ENCODE data around the gene RNASEL. TPM values are rescaled to one million over a fixed set of nuclear protein-coding genes. Genes with fewer than 3 reads are reported as not detected.

RNASEL gene
- total and polyA plus RNA-seq, 2 donors (not counting 1 experiment from before 2014, with no cell fraction given): 6.9 to 18.1 TPM

DNA sequence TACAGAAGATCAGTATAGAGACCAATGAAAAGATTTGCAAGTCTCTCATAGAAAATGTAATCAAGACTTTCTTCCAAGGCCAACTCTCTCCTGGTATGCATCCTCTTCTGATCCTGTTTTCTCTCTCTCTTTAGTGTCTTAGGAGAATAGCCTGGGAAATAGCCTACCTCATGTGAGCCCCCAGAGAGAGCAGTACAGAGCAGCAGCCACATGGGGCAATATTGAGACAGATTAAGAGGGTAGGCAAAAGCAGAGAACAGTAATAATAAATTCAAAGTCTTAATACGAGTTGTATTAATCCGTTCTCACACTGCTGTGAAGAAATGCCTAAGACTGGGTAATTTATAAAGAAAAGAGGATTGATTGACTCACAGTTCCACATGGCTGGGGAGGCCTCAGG lies 61.4 kb downstream of the RNASEL start:
- H3K4me3 ChIP-seq (ENCODE audit: control extremely low read depth in 1 of 5, extremely low read depth in 1 of 5, insufficient read depth in 1 of 5, low read depth in 2 of 5, low read length in 4 of 5): no peak overlapping the region
- CTCF ChIA-PET: no interaction called here
- no peak overlapping the region for H3K4me2 ChIP-seq (replicated peaks; ENCODE audit: low read depth, low read length, poor library complexity, severe bottlenecking)
- H3K9me3 Mint-ChIP-seq (ENCODE audit: insufficient read depth): peaks cover 14% of the 10 kb centered on the region
- no peak overlapping the region for H3K9ac ChIP-seq (ENCODE audit: low read length)
- peaks cover 3% of the 10 kb centered on the region for H3K27me3 Mint-ChIP-seq
- H3K4me1 ChIP-seq (ENCODE audit: control insufficient read depth in 2 of 2, insufficient read depth in 2 of 2, low read length in 2 of 2): no peaks in the 10 kb centered on the region
- no peaks in the 10 kb centered on the region for H3K27me3 ChIP-seq (replicated peaks in 1 of 4; ENCODE audit: control extremely low read depth in 1 of 4, control insufficient read depth in 3 of 4, insufficient read depth in 4 of 4, low read length in 3 of 4)
- H3K4me3 Mint-ChIP-seq: no peak overlapping the region
- no peak overlapping the region for H2AFZ ChIP-seq (ENCODE audit: insufficient read depth, low read depth, low read length, poor library complexity, severe bottlenecking)
- H3K27ac Mint-ChIP-seq: no peak overlapping the region
- no CpG with 5 or more reads among the region's 2 CpGs for WGBS (ENCODE audit: insufficient coverage)
- no peak for TF ChIP-seq CTCF (IDR thresholded peaks at IDR 0.05)
- no peak for TF ChIP-seq EZH2 (IDR thresholded peaks at IDR 0.05; ENCODE audit: borderline replicate concordance, insufficient read depth, low read depth, low read length, poor library complexity, severe bottlenecking)
- intact Hi-C loops (cut with micrococcal nuclease): no loop called here
- no peaks in the 10 kb centered on the region for H3K4me1 Mint-ChIP-seq
- DNase-seq: no peak
- H3K36me3 ChIP-seq (replicated peaks in 1 of 2; ENCODE audit: control extremely low read depth in 1 of 2, control insufficient read depth in 1 of 2, extremely low read depth in 1 of 2, insufficient read depth in 2 of 2, low read length in 1 of 2): no peaks in the 10 kb centered on the region
- POLR2A ChIA-PET: no interaction called here
- no peak overlapping the region for H3K27ac ChIP-seq (ENCODE audit: low read length in 2 of 2)
- H3K9me3 ChIP-seq (ENCODE audit: control extremely low read depth in 1 of 3, control insufficient read depth in 2 of 3, insufficient read depth in 1 of 3, low read length in 2 of 3): peaks cover 11 to 29% (median 13%) of the 10 kb centered on the region in 3 donors
- H4K20me1 ChIP-seq (ENCODE audit: control insufficient read depth, insufficient read depth, low read length, poor library complexity, severe bottlenecking): no peaks in the 10 kb centered on the region
- ATAC-seq (ENCODE audit: low read depth): no peak
- no peaks in the 10 kb centered on the region for H3K79me2 ChIP-seq (ENCODE audit: control insufficient read depth, insufficient read depth, low read length)

DNA sequence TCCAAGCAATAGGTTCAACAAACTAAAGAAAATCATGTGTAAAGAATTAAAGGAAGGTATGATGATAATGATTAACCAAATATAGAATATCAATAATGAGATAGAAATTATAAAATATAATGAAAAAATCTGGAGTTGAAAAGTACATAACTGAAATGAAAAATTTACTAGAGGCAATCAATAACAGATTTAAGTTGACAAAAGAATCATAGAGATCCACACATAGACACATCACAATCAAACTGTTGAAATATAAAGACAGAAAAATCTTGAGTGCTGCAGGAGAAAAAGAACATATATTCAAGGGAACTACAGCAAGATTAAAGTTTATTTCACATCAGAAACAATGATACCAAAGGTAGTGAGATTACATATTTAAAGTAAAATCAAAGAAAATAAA lies 63.7 kb downstream of the RNASEL start:
- Histone ChIP-seq H3K9ac (ENCODE audit: low read length) (no peak overlapping the region), H3K79me2 (ENCODE audit: control insufficient read depth, insufficient read depth, low read length) (no peaks in the 10 kb centered on the region), H3K4me3 (ENCODE audit: control extremely low read depth in 1 of 5, extremely low read depth in 1 of 5, insufficient read depth in 1 of 5, low read depth in 2 of 5, low read length in 4 of 5) (no peak overlapping the region), H3K27ac (ENCODE audit: low read length in 2 of 2) (no peak overlapping the region), H3K36me3 (replicated peaks in 1 of 2; ENCODE audit: control extremely low read depth in 1 of 2, control insufficient read depth in 1 of 2, extremely low read depth in 1 of 2, insufficient read depth in 2 of 2, low read length in 1 of 2) (no peaks in the 10 kb centered on the region), H3K4me1 (ENCODE audit: control insufficient read depth in 2 of 2, insufficient read depth in 2 of 2, low read length in 2 of 2) (no peaks in the 10 kb centered on the region), H2AFZ (ENCODE audit: insufficient read depth, low read depth, low read length, poor library complexity, severe bottlenecking) (no peak overlapping the region), H4K20me1 (ENCODE audit: control insufficient read depth, insufficient read depth, low read length, poor library complexity, severe bottlenecking) (no peaks in the 10 kb centered on the region), H3K9me3 (ENCODE audit: control extremely low read depth in 1 of 3, control insufficient read depth in 2 of 3, insufficient read depth in 1 of 3, low read length in 2 of 3) (peaks cover 11 to 29% (median 13%) of the 10 kb centered on the region in 3 donors), H3K4me2 (replicated peaks; ENCODE audit: low read depth, low read length, poor library complexity, severe bottlenecking) (no peak overlapping the region), H3K27me3 (replicated peaks in 1 of 4; ENCODE audit: control extremely low read depth in 1 of 4, control insufficient read depth in 3 of 4, insufficient read depth in 4 of 4, low read length in 3 of 4) (peaks cover 0 to 3% (median 0%) of the 10 kb centered on the region in 4 experiments)
- H3K4me3 Mint-ChIP-seq: no peak overlapping the region
- peaks cover 14% of the 10 kb centered on the region for H3K9me3 Mint-ChIP-seq (ENCODE audit: insufficient read depth)
- DNase-seq (no peak), ATAC-seq (ENCODE audit: low read depth) (no peak)
- no peak for TF ChIP-seq CTCF (IDR thresholded peaks at IDR 0.05)
- no peak for TF ChIP-seq EZH2 (IDR thresholded peaks at IDR 0.05; ENCODE audit: borderline replicate concordance, insufficient read depth, low read depth, low read length, poor library complexity, severe bottlenecking)
- peaks cover 7% of the 10 kb centered on the region for H3K27me3 Mint-ChIP-seq
- ChIA-PET POLR2A (no interaction called here), CTCF (no interaction called here)
- H3K4me1 Mint-ChIP-seq: no peaks in the 10 kb centered on the region
- intact Hi-C loops (cut with micrococcal nuclease): no loop called here
- H3K27ac Mint-ChIP-seq: no peak overlapping the region

Small RNA genes lying within 50 kb of the gene (small RNA-seq; reads per million reads assigned to genes)
- not detected for gene RF00017 (ENCODE audit: insufficient read length, low read depth, low replicate concordance)

Other genes starting within 250 kb of the RNASEL start
- 44.2 and 53.7 TPM in 2 replicates for gene GLUL, start 197.5 kb downstream of the RNASEL start, total RNA-seq
- gene GLUL, start 197.5 kb downstream of the RNASEL start, polyA plus RNA-seq: 38.9 and 66.9 TPM in 2 replicates
- not detected in 2 replicates for gene TEDDM1, start 188.6 kb downstream of the RNASEL start, total RNA-seq
- gene TEDDM1, start 188.6 kb downstream of the RNASEL start, polyA plus RNA-seq: not detected in 2 replicates
- gene RGSL1, start 139.1 kb downstream of the RNASEL start, total RNA-seq: not detected in 2 replicates
- not detected in 2 replicates for gene RGSL1, start 139.1 kb downstream of the RNASEL start, polyA plus RNA-seq
- gene RGS16, start 15.1 kb upstream of the RNASEL start, total RNA-seq: 3.1 and 3.3 TPM in 2 replicates
- 11.4 and 18.3 TPM in 2 replicates for gene RGS16, start 15.1 kb upstream of the RNASEL start, polyA plus RNA-seq
- not detected in 2 replicates for gene RGS8, start 95.3 kb upstream of the RNASEL start, total RNA-seq
- gene RGS8, start 95.3 kb upstream of the RNASEL start, polyA plus RNA-seq: not detected in 2 replicates
- gene NPL, start 200.5 kb upstream of the RNASEL start, total RNA-seq: 3.4 and 5.9 TPM in 2 replicates
- 2.7 and 3.4 TPM in 2 replicates for gene NPL, start 200.5 kb upstream of the RNASEL start, polyA plus RNA-seq

Measured in B cell (primary cell).